Vagina (tissue), 2 donors: ENCODE measurements around the gene RAB44.

ENCODE experiments used
- CTCF ChIP-seq, 3 experiments: fragments of 450-650 bp in 2 of 3; fragments of 200-600 bp in 1 of 3; sonication (generic) in 1 of 3; IDR thresholded peaks; one replicate each; pipeline ENCODE4 v1.5.1; 2017 to 2019; ENCODE audit warnings: antibody characterized with exemption in 3 of 3, mild to moderate bottlenecking in 2 of 3, moderate library complexity in 2 of 3
- POLR2AphosphoS5 ChIP-seq, 2 donors: sonication (generic); formaldehyde crosslinking; IDR thresholded peaks; one replicate each; pipeline ENCODE4 v1.9.0; 2017; ENCODE audit warnings: antibody characterized with exemption in 2 of 2, mild to moderate bottlenecking in 2 of 2, low read depth in 1 of 2; ENCODE audit not compliant: insufficient read depth in 1 of 2

GRCh38 chr6:36752886-36753506, 55.4 kb downstream of the RAB44 start:
- TF ChIP-seq CTCF (IDR thresholded peaks at IDR 0.05) (no peak), POLR2AphosphoS5 (IDR thresholded peaks at IDR 0.05; ENCODE audit: insufficient read depth in 1 of 2, low read depth in 1 of 2) (no peak)
